HG03565 (cell line): ENCODE data around the gene RDH11.
A peak's percentile ranks its signal among the peaks of the same experiment; 100 is the strongest.

Experiments used
- ATAC-seq: cut with Tn5 transposase; IDR thresholded peaks from one replicate; pipeline ENCODE4 v1.9.1; 2021; ENCODE audit warnings: mild to moderate bottlenecking, moderate library complexity; ENCODE audit not compliant: unreplicated experiment

RDH11 gene

GRCh38 chr14:67650694-67651093, 44.9 kb downstream of the RDH11 start:
- no peak for ATAC-seq

GRCh38 chr14:67650151-67650550, 45.4 kb downstream of the RDH11 start:
- no peak for ATAC-seq

GRCh38 chr14:67646131-67646530, 49.4 kb downstream of the RDH11 start:
- no peak for ATAC-seq

- no peak for ATAC-seq
Observed at GRCh38 chr14:67645414-67645813, 50.1 kb downstream of the RDH11 start.

- no peak for ATAC-seq
Observed at GRCh38 chr14:67644428-67644827, 51.1 kb downstream of the RDH11 start.

GRCh38 chr14:67643713-67644112, 51.9 kb downstream of the RDH11 start:
- no peak for ATAC-seq

- ATAC-seq = no peak
Observed at GRCh38 chr14:67641902-67642749, 53.4 kb downstream of the RDH11 start.

- ATAC-seq = no peak
Observed at GRCh38 chr14:67641480-67641879, 54.1 kb downstream of the RDH11 start.

GRCh38 chr14:67638642-67639041, 56.9 kb downstream of the RDH11 start:
- ATAC-seq = no peak

- ATAC-seq = peak; percentile 57
Observed at GRCh38 chr14:67636361-67636919, 59.1 kb downstream of the RDH11 start.

- no peak for ATAC-seq
Observed at GRCh38 chr14:67633451-67634147, 62.0 kb downstream of the RDH11 start.

GRCh38 chr14:67630938-67631337, 64.6 kb downstream of the RDH11 start:
- ATAC-seq = no peak

- ATAC-seq = no peak
Observed at GRCh38 chr14:67630186-67630585, 65.4 kb downstream of the RDH11 start.

GRCh38 chr14:67627519-67627918, 68.0 kb downstream of the RDH11 start:
- ATAC-seq = no peak
